ENCODE data around the gene DCHS2.

Gene DCHS2

GRCh38 chr4:154317201-154317999 is 174.2 kb downstream of the DCHS2 start:
- DNase-seq (ENCODE audit: low read depth, low spot score): no peak

- DNase-seq (ENCODE audit: low read depth, low spot score): no peak
These were observed 175.9 kb downstream of the DCHS2 start for GRCh38 chr4:154315741-154316140.

GRCh38 chr4:154314248-154314647 is 177.4 kb downstream of the DCHS2 start:
- DNase-seq (ENCODE audit: low read depth, low spot score): peak; percentile 68

- no peak for DNase-seq (ENCODE audit: low read depth, low spot score)
These were observed 178.5 kb downstream of the DCHS2 start for GRCh38 chr4:154313004-154313585.

GRCh38 chr4:154312246-154312645 is 179.4 kb downstream of the DCHS2 start:
- no peak for DNase-seq (ENCODE audit: low read depth, low spot score)

- DNase-seq (ENCODE audit: low read depth, low spot score): no peak
These were observed 181.0 kb downstream of the DCHS2 start for GRCh38 chr4:154310578-154310977.

- no peak for DNase-seq (ENCODE audit: low read depth, low spot score)
These were observed 183.4 kb downstream of the DCHS2 start for GRCh38 chr4:154308207-154308606.

GRCh38 chr4:154307451-154307850 is 184.1 kb downstream of the DCHS2 start:
- no peak for DNase-seq (ENCODE audit: low read depth, low spot score)

- DNase-seq (ENCODE audit: low read depth, low spot score): no peak
These were observed 186.0 kb downstream of the DCHS2 start for GRCh38 chr4:154305616-154306015.

- no peak for DNase-seq (ENCODE audit: low read depth, low spot score)
These were observed 186.9 kb downstream of the DCHS2 start for GRCh38 chr4:154304679-154305078.

GRCh38 chr4:154294652-154295350 is 196.8 kb downstream of the DCHS2 start:
- DNase-seq (ENCODE audit: low read depth, low spot score): no peak

- no peak for DNase-seq (ENCODE audit: low read depth, low spot score)
These were observed 198.2 kb downstream of the DCHS2 start for GRCh38 chr4:154293427-154293826.

- no peak for DNase-seq (ENCODE audit: low read depth, low spot score)
These were observed 199.0 kb downstream of the DCHS2 start for GRCh38 chr4:154292589-154292988.

GRCh38 chr4:154277172-154277571 is 214.4 kb downstream of the DCHS2 start:
- peak; percentile 91 for DNase-seq (ENCODE audit: low read depth, low spot score)

- DNase-seq (ENCODE audit: low read depth, low spot score): peak; percentile 13
These were observed 215.1 kb downstream of the DCHS2 start for GRCh38 chr4:154276496-154276895.

GRCh38 chr4:154254999-154255398 is 236.6 kb downstream of the DCHS2 start:
- DNase-seq (ENCODE audit: low read depth, low spot score): no peak

GRCh38 chr4:154234576-154234975 is 257.0 kb downstream of the DCHS2 start:
- no peak for DNase-seq (ENCODE audit: low read depth, low spot score)

- no peak for DNase-seq (ENCODE audit: low read depth, low spot score)
These were observed 259.7 kb downstream of the DCHS2 start for GRCh38 chr4:154231806-154232478.

- DNase-seq (ENCODE audit: low read depth, low spot score): no peak
These were observed 260.9 kb downstream of the DCHS2 start for GRCh38 chr4:154230723-154231122.

GRCh38 chr4:154230091-154230490 is 261.5 kb downstream of the DCHS2 start:
- DNase-seq (ENCODE audit: low read depth, low spot score): no peak

GRCh38 chr4:154222875-154223274 is 268.7 kb downstream of the DCHS2 start:
- no peak for DNase-seq (ENCODE audit: low read depth, low spot score)

GRCh38 chr4:154218051-154218450 is 273.5 kb downstream of the DCHS2 start:
- DNase-seq (ENCODE audit: low read depth, low spot score): no peak
